Measurements from ENCODE around the gene TANGO2.

Gene TANGO2, protein sequence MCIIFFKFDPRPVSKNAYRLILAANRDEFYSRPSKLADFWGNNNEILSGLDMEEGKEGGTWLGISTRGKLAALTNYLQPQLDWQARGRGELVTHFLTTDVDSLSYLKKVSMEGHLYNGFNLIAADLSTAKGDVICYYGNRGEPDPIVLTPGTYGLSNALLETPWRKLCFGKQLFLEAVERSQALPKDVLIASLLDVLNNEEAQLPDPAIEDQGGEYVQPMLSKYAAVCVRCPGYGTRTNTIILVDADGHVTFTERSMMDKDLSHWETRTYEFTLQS

DNA sequence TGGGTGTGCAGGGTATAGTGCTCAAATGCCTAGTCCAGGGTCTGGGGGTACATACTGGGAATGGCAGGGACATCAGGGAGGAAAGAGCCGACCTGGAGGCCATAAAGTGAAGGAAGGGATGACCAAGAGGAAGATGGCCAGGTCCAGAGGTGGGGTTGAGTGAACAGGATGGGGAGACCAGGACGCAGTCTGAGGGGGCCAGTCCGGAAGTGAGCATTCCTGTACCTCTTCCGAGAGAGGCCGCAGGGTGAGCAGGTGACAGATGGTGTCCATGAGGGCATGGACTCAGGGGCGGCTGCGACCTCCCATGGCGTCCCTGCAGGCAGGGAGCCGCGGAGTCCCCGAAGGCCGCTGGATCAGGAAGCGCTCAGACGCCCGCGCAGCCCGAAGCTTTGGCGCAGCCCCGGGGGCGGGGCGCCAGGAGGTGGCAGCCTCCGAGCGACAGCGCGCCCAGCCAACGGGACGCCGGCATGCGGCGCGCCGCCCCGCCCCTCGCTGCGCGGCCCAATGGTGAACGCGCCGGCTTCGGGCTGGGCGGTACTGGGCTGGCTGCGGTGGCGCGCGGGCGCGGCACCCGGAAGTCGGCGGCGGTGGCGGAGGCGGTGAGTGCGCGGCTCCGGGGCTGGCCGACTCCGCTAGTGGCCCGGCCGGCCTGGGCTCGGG lies at the start of gene TANGO2:
TSS of gene TANGO2 (plus strand) at position 578 of the 663 bp plus-strand sequence. CDS start 15,689 bp downstream, outside the sequence.
- DNase-seq = peak; percentile 94 to 98

DNA sequence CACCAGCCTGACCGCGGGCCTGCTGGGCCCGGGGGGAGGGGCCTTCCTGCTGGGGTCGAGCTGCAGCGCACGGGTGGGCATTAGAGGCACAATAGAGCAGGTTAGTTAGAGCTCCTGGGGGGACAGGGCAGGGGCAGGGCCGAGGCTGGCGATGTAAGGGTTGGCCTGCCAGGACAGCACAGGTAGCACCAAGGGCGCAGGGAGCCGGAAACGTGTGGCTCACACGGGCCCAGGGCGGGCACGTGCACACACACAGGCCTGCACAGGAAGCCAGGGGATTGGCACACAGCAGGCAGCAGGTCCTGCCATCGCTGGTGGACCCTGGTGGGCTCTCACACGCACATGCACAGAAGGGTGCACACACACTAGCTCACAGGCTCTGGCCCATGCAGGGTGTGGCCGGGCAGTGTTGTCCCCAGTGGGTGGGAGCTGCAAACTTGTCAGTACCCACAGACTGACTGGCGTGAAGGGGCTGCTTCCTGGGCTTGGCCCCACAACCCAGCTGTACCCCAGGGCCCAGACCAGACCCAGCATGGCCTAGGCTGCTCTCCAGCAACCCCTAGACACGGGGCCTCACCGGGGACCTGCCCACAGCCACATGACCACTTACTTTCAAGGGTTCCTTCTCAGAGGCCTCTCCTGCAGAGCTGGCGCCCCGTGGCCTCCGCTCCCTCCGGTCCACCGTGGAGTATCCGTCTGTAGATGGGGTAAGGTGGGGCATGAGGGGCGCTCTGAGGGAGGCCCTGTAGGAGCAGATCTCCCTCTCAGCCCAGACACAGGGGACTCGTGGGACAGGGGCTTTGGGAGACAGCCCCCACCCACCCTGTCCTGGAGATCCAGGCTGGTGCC lies 49.4 kb upstream of the TANGO2 start:
- DNase-seq = no peak

DNA sequence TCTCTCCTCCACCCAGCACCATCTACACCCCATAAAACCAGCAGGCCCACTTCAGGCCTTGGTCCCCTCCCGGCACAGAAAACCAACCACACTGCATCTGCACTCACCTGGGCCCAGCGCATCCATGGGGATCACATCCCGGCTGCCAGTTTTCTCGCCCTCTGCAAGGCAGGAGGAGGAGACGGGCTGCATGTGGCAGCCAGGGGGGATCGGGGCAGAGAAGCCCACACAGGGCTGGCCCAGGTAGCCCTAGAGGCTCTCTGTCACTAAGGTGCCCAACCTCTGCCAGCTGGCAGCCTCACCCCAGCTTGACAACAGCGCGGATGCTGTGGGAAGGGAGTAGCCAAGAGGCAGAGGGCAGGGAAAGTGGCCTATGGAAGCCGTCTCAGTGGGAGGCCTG lies 48.7 kb upstream of the TANGO2 start:
- DNase-seq = no peak

DNA sequence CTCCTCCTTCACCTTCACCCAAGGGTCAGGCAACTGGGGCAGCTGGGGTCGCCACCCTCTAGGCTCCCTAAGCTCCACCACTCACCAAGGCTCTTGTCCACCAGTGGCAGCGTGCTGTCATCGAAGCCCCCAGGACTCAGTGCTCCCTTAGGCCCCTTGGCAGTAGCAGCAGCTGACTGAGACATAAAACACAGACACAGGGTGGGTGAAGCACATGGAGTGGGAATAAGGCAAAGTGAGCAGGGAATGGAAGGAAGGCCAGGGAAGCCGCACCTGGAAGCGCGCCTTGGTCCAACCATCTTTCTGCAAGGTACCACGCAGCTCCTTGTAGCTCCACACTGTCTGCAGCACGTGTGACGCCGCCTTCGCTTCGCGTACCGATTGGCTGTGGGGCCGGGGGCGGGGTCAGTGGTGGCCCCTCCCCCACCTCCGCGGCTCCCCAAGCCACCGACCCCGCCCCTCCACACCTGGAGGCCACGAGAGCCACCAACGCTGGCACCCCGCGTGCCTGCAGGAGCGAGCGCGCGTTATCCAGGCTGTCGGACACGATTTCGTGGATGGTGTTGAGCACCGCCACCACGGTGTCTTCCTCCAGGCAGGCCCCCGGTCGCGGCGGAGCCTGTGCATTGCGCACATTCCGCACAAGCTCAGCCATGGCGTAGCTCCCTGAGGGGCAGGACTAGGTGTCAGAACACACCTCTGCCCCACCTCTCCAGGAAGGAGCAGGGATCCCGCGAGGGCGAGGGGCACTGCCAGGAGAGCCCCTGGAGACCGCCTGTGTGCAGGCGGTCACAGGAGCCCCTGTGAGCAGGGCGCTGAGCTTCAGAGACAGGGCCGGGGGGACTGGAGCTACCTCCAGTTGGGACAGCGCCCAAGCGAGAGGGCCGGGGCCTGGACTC lies 48.0 kb upstream of the TANGO2 start:
- no peak for DNase-seq

DNA sequence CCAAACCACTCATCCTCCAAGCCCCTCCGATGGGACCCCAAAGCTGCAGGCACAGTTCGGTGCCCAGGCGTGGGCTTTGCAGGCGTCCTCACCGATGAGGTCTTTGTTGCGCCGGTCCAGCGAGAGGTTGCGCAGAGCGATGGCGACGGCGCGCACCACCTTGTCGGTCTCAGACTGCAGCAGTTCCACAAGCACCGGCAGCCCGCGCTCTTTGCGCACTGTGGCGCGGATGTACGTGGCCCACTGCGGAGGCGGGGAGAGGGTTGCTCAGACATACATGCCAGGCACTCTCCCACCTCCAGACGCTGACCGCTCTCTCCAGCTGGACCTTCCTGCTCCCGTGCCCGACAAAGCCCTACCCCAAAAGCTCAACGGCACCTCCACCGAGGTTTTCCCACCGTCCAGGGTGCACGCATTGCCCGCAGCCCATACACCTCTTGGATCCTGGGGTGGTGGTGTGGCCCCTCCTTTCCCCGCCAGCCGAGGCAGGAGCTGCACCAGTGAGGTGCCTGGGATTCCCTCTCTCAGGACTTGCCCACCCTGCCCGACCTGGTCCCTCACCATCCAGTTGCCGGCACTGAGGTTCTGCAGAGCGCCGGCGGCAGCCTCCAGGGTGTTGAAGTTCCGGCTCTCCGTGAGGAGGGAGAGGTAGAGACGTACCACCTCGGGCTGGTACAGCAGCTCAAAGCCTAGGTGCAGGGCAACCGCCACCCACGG lies 47.2 kb upstream of the TANGO2 start:
- no peak for DNase-seq

DNA sequence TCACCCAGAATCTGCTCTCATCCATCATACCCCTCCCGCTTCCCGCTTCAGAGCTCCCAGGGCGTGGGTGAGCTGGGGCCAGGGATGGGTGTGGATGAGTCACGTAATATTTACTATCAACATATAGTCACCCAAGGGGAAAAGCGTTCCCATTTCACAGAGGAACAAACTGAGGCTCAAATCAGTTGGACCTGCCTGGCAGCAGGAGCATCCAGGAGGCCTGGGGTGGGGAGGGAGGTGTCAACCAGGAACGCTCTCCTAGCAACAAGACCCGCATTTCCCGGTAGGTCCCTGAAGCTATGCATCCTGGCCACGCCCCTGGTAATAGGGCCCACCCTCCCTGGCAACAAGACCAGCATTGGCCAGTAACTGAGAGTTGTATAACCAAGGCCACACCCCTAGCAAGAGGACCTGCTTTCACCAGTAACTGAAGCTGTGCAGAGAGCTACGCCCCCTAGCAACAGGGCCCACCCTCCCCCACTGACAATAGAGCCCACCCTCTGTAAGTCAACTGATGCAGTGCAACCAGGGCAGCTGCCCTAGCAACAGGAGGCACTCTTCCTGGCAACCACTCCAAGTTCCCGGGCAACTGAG lies 46.5 kb upstream of the TANGO2 start:
- no peak for DNase-seq

DNA sequence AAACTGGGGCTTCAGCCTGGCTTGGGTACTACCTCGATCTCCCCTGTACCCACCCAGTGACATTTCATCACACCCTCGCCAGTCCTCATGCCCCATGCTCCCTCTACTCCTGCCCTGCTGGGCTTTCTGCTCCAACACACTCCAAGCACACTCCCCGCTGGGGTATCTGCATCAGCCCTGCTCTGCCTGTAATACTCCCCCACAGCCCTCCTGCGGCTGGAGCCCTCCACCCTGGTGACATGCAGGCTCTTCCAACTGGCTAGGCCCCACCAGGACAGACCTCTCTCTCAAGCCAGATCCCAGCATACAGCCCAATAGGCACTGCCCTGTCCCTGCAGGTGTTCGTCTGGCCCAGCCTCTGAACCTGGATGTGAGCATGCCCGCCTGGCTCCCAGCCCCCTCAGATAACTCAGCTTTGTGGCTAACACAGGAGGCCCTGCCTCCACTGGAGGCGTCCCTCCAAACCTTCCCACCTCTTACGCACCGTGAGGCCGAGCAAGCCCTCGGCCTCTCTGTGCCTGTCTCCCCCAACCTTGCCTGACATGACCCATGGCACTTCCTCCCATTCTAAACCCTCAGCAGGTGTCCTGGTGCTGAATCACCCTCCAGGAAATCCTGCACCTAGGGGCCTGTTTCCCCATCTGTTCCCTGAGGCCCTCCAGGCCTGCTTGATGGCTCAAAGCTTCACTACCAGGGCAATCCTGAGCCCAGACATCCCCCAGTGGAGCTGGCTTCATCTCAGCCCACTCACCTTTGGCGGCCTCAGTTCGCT lies 45.8 kb upstream of the TANGO2 start:
- DNase-seq = no peak

DNA sequence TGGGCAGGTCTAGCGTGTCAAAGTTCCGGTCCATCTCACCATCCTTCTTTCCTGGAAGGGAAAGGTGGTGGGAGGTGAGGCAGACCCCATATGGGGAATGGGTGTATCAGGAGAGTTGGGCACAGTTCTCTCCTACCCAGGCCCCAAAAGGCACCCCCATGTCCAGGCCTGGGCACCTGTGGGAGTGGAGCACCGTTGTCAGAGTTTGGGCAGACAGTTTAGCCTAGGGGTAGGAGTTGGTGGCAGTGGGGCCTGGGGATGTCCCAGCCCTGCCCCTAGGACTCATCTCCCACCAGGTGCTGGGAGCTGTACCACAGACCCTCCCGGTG lies 45.2 kb upstream of the TANGO2 start:
- no peak for DNase-seq

DNA sequence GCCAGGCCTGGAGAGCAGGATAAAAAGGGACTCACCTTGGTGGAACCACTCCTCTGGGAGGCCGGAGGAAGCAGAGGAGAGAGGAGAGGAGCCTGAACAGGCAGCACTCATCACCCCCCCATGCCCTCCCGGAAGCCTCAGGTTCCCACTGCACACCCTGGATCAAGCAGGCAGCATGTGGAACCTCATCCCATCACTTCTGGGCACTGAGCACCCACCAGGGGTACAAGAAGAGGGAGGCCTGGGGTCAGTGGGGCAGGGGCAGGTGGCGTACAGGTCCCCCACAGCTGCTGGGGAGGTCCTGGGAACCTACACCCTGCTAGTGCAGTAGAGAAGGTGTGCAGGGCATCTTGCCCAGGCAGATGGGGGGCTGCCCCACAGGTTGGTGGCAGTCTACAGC lies 44.2 kb upstream of the TANGO2 start:
- DNase-seq = no peak

DNA sequence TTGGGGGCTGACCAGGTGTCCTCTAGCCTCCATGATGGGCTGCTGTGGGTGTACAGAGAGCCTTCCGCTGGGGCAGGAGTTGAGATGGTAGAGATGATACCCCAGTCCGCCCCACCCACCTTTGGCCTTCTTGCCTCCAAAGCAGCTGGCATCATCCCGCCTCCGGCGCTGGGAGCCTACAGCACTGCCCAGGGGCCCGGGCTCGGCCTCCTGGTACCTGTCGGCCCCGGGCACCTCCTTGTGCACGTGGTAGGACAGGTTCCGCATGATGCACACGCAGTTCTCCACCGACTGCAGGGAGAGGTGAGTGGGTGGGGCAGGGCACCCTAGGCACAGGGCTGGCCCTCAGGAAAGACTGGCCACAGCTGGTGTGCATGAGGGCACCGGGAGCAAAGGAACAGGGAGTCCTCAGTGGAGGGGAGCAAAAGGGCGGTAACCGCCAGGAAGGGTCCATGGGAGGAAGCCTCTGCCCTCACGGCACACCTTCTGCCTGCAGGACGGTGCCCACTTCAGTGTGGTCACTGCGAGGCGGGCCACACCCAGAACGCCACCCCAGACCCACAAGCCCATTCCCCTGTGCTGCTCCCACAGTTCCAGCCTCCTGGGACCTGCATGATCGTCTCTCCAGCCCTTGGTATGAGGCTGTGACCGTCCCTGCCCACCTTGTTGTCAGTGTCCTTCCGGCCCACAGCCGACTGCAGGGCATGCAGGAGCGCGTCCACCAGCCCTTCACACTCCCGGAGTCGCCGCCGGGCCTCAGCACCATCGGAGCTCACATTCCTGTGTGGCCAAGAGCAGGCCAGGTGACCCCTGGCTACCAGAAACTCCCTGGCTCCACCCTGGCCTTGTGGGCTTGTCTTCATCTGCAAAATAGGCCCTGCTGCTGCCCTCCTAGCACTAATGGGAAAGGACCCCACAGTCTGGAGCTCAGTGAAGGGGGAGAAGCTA lies 43.3 kb upstream of the TANGO2 start:
- no peak for DNase-seq

DNA sequence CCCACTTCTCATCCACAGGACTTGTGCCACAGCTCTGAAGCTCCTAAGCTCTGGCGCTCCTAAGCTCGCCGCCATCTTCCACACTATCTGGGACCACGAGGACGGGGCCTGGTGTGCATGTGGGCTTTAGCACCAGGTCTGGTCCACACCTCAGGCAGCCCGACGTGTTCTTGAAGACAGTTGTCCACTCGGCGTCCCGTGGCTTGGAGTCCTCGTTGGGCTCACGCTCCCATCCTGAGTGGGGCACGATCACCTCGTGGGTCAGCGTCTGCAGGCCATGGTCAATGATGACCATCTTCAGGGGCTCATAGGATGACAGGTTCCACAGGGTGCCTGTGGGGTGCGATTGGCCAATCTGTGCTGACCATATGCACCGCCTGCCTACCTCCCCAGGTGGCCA lies 42.2 kb upstream of the TANGO2 start:
- no peak for DNase-seq

DNA sequence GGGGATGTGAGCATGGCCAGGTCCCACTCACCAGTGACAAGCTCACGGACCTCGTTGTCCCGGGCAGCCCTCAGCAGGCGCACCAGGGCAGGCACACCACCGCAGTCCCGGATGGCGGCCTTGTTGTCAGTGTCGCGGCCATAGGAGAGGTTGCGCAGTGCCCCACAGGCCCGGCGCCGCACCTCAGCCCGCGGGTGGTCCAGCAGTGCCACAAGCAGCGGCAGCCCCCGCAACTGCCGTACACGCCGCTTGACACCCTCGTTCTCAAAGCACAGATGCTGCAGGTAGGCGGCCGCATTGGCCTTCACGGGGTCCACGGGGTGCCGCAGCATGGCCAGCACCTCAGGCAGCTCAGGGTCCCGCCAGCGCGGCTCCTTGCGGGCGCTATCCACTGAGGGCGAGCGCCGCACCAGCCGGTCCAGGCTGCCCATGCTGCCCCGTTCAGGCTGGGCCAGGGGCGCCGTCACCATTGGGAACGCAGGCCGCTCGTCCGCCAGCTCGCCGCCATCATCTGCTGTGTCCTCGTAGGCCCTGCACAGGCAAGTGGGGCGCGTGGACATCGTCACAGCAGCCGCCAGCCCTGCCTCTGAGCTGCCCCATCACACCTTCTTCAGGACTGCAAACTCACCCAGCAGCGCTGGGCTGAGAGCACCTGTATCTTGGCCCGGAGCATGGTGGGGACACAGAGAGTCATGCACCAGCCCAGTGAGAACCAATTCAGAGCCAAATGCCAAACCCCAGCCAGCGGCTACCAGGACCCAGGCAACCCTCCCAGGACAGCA lies 41.0 kb upstream of the TANGO2 start:
- DNase-seq = no peak

DNA sequence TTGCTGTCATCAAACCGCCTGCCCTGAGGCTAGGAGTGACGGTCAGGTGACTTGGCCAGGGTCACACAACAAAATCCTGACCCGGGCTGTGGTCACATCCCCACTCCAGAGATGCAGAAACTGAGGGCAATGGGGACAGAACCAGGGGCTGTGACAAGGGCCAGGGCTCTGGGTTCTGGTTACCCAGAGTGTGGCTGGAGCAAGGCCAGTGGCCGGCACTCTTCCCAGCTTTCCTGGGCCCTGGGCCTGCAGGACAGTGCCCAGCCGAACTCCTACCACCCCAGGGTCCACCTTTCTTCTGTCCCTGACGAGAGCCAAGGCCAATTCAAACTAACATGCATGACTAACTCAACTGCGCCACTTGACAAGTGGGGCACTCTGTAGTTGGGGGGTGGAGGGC lies 40.1 kb upstream of the TANGO2 start:
- no peak for DNase-seq

DNA sequence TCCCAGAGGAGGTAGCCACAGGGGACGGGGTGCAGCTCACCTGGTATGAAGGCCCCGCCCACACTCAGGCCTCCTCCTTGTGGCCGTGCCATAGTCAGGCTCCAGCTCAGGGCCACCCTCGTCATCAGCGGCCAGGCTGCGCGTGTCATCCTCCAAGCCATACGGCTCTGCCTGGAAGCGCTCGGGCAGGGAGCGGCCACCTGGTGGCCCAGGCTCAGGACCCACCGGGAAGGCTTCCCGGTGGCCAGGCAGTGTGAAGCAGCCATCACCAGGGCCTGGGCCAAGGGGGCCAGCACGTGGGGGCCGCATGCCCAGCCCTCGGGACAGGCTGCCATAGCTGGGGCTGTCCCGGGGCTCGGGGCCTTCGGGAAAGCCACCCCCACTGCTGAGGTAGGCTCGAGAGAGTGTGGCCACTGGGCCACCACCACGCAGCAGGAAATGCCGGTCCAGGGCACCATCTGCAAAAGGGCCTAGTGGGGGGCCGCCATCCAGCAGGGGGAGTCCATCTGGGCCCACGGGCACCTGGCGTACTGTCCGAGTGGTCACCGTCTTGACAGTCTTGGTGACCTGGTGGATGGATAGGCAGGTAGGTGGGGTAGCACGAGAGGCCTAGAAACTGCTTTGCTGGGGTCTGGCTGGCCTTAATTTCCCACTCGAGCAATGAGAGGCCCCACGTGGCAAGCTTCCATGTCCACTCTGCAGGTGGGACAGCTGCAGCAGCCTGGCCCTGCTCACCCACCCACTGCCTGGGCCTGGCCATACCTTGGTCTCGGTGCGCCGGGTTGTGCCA lies 39.5 kb upstream of the TANGO2 start:
- DNase-seq = no peak

DNA sequence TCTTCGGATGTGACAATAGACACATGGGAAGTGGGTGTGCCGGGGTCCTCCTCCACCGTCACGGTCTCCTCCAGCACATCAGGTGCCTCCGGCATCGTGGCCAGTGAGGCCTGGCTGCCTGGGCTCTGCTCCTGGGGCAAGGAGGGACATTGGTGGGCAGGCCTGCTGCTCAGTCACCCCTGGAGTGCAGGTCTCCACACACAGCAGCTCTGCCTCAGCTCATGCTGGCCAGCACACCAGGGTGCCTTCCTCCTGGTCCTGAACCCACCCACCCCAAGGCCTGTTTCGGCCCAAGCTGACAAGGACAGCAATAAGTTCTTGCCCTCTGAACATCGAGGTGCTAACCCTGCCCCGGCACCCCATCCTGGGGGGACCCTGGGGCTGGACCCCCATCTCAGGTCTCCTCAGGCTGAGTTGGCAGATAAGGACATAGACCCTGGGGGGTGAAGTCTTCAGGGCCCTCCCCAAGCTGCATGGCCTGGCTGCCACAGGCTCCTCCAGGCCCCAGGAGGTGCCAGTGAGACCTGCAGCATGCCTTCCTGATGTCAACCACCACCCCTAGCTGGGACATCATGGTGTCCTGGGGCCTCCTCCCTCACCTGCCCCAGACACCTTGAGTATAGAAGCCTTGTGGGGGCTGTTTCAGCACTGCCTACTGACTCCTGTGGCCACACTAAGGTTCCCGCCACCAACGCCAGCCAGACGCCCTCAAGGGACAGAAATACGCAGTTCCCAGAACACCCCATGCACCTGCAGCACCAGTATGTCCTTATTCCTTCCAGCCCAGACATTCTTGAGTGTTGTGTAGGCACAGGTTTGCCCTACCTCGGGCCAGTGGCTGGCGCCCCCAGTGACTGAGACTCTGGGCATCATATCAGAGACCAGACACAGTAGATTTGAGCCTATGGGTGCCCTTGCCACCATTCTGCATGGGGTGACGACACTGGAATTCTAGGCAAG lies 38.7 kb upstream of the TANGO2 start:
- no peak for DNase-seq

DNA sequence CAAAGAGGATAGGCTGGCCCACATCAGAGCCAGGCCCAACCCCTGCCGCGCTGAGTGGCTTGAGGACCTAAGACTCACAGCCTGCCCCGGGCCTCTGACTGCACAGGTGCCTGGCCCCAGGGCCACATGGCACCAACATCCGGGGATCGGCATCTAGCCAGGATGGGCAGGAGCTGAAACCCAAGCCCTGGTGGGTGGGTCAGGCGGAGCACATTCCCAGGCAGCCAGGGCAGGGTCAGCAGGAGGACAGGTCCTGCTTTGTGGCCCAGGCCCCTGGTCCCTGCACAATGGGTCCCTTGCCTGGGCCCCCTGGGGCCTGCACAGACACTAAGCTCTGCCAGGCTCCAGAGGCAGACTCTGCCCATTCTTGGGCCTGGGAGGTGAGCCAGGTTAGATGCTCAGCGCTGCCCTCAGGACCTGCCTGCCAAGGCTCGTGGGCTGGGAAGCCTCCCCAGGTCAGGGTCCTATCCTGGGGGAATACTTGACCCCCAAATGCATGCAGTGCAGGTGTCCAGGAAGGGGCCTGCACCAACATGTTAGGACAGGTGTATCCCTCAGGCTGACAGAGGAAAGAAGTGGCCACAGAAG lies 37.8 kb upstream of the TANGO2 start:
- no peak for DNase-seq

DNA sequence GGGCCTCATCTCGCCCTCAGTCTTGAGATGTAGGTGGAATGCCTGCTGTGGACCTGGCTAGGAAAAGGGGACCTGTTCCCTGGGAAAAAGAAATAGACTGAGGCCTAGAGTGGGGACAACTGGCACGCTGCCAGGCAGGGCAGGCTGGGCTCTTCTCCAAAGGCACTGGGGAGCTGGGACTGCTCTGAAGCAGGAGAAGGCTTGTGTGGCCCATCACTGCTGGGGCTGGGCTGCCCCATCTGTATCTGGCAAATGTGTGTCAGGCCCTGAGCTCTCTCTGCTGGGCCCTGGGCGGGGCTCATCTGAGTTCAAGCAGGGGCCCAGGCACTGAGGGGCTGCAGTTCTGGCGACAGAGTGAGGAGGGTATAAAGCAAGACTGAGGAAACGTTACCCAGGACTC lies 37.2 kb upstream of the TANGO2 start:
- DNase-seq = no peak
